NCI-H748 (cell line): ENCODE measurements around the gene CACNA1B.

Experiments
- DNase-seq: peaks from one replicate; lab custom pipeline; 2025; ENCODE audit not compliant: unreplicated experiment; lab: John Stamatoyannopoulos, UW

CACNA1B gene

GRCh38 chr9:137959641-137960411 lies 82.2 kb downstream of the CACNA1B start:
- DNase-seq: no peak

GRCh38 chr9:137960496-137960895 lies 82.9 kb downstream of the CACNA1B start:
- DNase-seq: no peak

GRCh38 chr9:137963525-137963924 lies 85.9 kb downstream of the CACNA1B start:
- no peak for DNase-seq

GRCh38 chr9:137965177-137965795 lies 87.7 kb downstream of the CACNA1B start:
- DNase-seq: no peak

- no peak for DNase-seq
Observed at GRCh38 chr9:137967280-137967953, 89.8 kb downstream of the CACNA1B start.

- DNase-seq: no peak
Observed at GRCh38 chr9:137968235-137968634, 90.7 kb downstream of the CACNA1B start.

- DNase-seq: no peak
Observed at GRCh38 chr9:137969008-137969407, 91.4 kb downstream of the CACNA1B start.

GRCh38 chr9:137969685-137970084 lies 92.1 kb downstream of the CACNA1B start:
- no peak for DNase-seq

- no peak for DNase-seq
Observed at GRCh38 chr9:137970098-137970497, 92.5 kb downstream of the CACNA1B start.

- peak; percentile 16 for DNase-seq
Observed at GRCh38 chr9:137970686-137971476, 93.3 kb downstream of the CACNA1B start.

- DNase-seq: no peak
Observed at GRCh38 chr9:137971477-137972138, 94.0 kb downstream of the CACNA1B start.

- no peak for DNase-seq
Observed at GRCh38 chr9:137972355-137972987, 94.9 kb downstream of the CACNA1B start.

GRCh38 chr9:137972988-137973470 lies 95.4 kb downstream of the CACNA1B start:
- DNase-seq: no peak

GRCh38 chr9:137973829-137974416 lies 96.3 kb downstream of the CACNA1B start:
- DNase-seq: no peak

- DNase-seq: no peak
Observed at GRCh38 chr9:137974746-137975526, 97.4 kb downstream of the CACNA1B start.

GRCh38 chr9:137975527-137975913 lies 97.9 kb downstream of the CACNA1B start:
- DNase-seq: no peak

- DNase-seq: no peak
Observed at GRCh38 chr9:137975936-137976565, 98.5 kb downstream of the CACNA1B start.

GRCh38 chr9:137977571-137978261 lies 100.1 kb downstream of the CACNA1B start:
- no peak for DNase-seq
